ENCODE measurements around the gene IFNG-AS1.

- TF ChIP-seq CTCF (IDR thresholded peaks at IDR 0.05) (no peak), EP300 (IDR thresholded peaks at IDR 0.05) (no peak)
Observed at GRCh38 chr12:67944093-67944492, 45.2 kb upstream of the IFNG-AS1 start.
